Activated CD8-positive, alpha-beta memory T cell treated with anti-CD3 and anti-CD28 coated beads for 1 hour (primary cell): ENCODE data around the gene TBX10.
"Not testable (repeated sequence)": the region's sequence is repeated elsewhere in the genome, so short reads cannot be mapped to it uniquely, and the experiment has no call there.

Experiments
- DNase-seq, 2 donors: peaks; one replicate each; pipeline ENCODE4 v3.0.0-alpha.2; 2020; ENCODE audit warnings: low read depth in 1 of 2; ENCODE audit errors: extremely low read depth in 1 of 2

The TBX10 gene

DNA sequence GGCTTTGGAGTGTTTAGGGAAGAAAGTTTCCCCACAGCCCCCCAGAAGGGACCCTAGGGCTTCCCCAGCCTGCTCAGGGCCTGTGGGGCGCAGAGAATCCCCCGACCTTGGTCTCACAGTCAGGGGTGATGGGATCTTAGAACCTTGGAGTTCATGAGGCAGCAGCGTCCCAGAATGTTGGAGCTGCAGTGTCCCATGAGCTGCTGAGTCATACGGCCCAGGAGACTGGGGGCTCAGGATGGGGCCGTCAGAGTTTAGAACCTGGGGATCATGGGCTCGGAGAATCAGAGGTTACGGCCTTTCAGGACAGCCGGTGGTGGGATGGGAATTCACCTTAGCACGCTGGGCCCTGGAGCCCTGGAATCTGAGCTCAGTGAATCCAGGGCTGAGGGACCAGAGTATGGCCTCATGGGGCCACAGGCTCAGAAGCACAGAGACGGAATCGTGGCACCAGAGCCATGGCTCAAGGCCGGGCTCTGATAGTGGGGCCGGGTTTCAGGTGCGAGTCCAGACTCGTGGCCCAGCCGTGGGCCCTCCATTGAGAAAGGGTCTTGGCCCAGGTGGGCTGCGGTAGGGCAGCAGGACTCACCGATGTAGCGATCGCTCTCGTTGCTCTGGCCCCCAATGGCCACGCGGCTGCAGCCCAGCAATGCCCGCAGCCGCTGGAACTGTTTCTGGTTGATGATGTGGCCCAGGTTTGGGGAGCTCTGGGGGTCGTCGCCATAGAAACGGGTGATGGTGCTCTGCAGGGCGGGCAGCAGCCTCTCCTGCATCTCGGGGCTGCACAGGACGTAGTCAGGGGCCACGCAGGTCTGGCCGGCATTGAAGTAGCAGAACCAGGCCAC, 25.4 kb upstream of the TBX10 start:
- no peak for DNase-seq

DNA sequence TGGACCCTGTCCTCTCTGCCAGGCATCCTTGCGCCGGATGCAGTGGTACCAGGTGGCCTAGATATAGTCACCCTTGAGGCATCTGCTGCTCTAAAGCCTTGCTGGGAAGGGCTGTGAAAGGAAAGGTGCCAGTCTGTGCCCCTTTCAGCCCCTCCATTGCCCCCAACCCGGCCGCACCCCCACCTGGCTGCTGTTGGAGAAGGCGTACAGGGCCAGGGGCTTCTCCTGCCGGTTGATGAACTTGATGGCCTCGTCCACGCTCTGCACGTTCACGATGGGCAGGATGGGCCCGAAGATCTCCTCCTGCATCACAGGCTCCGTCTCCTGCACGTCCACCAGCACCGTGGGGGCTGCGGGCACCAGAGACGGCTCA, 24.6 kb upstream of the TBX10 start:
- DNase-seq, result no peak

DNA sequence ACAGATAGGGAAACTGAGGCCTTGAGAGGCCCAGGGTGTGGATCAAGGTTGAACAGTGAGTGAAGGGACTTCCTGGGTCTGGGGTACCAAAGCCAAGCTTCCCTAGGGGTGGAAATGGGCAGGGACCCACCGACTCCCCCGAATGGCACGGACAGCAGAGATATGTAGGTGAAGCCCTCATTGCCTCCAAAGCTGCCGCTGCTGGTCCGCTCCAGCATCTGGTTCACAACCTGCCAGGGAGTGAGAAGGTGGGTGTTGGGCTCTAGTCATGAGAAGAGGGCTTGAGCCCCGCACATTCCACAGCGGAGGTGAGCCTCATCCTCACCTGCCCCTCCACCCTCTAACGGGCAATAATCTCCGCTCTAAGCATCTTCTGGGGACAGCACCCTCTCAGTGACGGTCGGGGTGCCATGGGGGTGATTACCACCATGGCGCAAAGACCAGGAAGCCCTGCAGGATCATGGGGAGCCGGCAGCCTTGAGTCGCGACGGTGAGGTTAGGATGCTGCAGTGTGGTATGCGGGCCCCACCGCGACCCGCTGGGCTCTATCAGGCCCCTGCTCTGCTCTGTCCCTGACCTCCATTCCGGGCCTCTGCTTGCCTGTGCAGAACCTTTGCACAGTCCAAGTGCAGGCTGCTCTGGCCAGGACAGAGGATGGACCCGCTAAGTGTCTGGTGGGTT, 24.1 kb upstream of the TBX10 start:
- DNase-seq, result no peak

DNA sequence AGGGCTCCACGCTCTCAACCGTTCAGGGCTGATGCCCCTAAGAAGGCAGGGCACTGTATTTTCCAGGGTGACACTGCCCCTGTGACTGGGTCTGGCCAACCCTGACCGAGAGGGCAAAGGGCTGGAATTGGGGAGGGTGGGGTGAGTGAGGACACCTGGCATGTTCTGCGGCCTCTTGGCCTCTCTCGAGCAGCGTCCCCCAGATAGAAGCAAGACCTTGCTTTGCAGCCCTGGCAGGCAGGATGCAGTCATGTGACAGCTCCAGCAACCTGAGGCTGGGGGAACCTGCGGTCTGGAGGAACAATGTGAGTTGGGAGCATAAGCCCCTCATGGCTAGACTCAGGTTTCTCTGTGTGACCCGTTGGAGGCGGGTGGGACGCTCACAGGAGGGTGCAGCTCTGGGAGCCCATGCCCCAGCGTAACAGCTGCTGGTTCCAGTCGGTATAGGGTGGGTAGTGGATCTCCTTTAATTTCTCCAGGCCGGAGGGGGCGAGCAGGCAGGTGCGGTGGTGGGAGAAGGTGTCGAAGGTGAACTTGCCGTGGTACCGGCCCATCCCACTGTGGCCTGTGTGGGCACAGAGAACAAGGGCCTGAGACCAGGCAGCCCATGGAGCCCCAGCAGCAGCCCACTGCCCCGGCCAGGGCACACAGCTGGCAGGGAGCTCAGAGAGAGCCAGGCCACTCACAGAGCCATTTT, 23.4 kb upstream of the TBX10 start:
- no peak for DNase-seq

DNA sequence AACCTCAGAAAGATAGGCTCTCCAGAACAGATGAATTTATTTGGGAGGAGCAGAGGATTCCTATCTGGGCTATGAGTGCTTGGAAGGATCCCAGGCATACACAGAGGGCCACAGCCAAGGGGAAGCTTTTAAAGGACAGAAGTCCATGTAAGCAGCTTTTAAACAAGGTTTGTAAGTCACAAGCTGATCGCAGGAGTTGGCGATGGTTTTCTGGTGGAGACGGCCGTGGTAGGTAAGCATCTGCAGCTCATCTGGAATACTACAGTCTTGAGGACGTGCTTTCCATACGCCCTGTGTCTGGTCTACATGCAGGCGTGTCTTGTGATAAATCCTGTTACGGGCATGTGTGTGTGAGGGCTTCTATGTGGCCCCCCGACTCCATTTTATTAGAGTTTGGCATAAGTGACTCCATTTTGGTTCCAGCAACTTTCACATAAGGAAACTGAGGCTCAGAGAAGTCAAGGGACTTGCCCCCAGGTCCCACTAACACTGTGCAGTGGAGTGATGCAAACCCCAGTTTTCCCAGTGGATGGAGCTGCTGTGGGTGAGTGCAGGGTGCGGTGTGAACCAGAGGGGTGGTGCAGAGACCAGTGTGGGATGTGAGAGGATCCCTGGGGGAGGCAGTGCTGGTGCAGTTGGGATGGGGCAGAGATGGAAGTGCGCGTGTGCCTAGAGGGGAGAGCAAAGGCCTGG, 22.7 kb upstream of the TBX10 start:
- no peak for DNase-seq

DNA sequence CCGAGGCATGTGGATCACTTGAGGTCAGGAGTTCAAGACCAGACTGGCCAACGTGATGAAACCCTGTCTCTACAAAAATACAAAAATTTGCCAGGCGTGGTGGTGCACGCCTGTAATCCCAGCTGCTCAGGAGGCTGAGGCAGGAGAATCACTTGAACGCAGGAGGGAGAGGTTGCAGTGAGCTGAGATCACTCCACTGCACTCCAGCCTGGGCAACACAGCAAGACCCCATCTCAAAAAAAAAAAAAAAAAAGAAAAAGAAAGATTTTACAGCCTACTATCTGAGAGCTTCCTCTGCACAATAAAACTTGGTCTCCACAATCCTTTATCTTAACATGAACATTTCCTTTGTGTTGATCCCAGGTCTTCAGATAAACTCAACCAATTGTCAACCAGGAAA, 21.2 kb upstream of the TBX10 start:
- DNase-seq, result not testable (repeated sequence)

DNA sequence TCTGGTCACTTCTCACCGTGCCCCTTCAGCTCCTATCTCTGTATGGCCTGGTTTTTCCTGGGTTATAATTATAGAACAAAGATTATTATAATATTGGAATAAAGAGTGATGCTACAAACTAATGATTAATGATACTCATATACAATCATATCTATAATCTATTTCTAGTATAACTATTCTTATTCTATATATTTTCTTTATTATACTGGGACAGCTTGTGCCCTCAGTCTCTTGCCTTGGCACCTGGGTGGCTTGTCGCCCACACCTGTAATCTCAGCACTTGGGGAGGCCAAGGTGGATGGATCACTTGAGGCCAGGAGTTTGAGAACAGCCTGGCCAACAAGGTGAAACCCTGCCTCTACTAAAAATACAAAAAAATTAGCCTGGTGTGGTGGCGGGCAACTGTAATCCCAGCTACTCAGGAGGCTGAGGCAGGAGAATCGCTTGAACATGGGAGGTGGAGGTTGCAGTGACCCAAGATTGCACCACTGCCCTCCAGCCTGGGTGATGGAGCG, 20.1 kb upstream of the TBX10 start:
- not testable (repeated sequence) for DNase-seq

DNA sequence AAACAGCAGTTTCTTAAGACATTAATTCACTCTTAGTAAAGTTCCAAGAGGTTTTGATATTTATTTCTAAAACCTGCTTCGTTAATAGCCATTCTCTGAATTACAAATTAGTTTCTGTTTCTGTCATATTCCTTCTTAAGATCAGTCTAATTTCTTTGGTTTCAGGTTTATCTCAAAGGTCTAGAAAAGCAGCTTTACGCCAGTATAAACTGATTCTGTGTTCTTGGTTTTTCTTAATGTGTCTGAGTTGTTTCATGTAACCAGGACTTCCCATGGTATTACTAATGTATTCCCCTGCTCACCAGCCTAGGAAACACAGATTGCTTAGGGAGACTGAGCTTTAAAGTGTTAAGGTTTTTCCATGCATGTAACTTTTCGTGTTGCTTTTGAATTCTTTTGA, 17.7 kb upstream of the TBX10 start:
- no peak for DNase-seq

DNA sequence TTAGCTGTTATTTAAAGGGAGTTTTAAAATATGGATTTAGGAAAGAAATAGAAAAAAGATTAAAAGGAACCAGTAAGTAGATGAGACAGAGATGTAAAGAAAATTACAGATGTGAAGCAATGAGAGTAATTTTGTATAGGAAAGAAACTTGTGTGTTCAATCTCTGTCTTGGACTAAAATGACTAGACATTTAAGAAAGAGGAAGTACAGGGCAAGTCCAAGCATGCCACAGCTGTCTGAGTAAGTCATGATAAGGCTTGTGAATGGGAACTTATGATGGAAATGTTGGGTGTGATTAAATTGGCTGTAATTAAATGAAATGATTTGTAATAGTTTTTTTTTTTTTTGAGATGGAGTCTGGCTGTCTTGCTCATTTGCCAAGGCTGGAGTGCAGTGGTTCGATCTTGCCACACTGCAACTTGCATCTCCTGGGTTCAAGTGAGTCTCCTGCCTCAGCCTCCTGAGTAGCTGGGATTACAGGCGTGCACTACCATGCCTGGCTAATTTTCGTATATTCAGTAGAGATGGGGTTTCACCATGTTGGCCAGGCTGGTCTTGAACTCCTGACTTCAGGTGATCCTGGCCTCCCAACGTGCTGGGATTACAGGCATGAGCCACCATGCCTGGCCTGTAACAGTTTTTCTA, 16.8 kb upstream of the TBX10 start:
- DNase-seq, result no peak

DNA sequence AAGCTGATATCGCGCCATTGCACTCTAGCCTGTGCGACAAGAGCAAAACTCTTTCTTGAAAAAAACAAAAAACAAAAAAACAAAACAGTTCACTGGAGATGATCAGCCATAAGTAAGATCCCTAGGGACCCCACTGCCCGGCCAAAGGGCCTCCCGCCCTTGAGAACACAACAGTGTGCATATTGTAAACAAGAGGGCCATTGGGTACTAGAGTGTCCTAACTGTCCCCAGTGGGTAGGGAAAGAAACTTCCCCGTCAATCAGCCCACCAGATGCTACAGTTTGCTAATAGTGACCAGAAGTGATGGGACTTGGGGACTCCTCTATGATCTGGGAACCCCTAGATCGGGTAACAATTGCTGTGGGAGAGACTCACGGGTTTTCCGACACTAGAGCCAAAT, 14.7 kb upstream of the TBX10 start:
- DNase-seq, result no peak

DNA sequence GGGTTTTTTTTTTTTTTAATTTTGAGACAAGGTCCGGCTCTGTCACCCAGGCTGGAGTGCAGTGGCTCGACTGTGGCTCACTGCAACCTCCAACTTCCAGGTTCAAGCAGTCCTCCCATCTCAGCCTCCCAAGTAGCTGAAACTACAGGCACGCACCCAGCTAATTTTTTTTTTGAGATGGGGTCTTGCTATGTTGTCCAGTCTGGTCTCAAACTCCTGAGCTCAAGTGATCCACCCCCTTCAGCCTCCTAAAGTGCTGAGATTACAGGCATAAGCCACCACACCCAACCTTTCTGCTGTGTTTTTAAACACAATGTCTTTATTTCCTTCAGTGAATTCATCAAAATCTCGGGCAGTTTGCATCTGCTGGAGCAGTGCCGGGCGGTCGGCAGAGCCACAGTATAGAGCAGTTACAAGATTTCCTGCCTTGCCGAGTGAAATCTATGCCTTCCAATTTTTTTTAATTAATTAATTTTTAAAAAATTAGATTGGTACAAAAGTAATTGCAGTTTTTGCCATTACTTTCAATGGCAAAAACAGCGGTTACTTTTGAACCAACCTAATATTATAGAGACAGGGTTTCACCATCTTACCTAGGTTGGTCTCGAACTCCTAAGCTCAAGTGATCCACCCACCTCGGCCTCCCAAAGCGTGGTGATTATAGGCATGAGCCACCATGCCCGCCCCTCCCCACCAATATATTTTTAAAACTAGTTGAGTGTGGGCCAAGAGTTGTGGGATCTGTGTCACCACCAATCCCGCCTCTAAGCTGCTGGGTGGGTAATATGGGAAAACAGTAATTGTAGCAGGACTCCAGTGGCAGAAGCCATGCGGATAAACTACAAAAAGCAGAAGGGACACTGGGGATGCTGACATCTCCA, 13.6 kb upstream of the TBX10 start:
- DNase-seq, result no peak

DNA sequence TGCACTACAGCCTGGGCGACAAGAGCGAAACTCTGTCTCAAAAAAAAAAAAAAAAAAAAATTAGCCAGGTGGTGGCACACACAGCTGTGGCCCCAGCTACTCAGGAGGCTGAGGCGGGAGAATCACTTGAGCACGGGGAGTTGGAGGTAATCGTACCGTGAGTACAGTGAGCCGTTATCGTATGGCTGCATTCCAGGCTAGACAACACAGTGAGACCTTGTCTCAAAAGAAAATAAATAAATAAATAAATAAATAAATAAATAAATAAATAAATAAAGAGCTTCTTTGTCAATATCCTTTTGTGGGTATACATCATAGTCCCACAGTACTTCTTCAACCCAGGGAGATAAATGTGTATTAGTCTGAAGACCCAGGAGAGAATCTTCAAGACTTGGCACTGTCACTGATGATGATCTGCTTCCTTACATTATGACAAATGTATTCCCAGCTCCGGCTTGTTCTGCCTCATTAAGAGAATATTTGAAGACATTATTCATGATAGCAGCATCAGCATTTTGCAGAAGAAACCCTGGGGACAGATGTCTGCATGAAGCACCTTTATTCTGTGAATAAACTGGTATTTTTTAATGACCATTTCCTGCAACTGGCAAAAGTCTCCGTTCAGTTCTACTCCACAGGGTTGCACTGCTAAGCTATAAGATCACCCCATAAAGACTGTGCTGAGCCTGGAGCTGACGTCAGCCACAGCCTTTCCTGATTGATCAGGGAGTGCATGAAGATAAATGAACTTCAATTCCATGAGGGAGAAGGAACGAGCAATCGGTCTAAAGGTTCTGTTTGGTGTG, 12.6 kb upstream of the TBX10 start:
- DNase-seq, result no peak

DNA sequence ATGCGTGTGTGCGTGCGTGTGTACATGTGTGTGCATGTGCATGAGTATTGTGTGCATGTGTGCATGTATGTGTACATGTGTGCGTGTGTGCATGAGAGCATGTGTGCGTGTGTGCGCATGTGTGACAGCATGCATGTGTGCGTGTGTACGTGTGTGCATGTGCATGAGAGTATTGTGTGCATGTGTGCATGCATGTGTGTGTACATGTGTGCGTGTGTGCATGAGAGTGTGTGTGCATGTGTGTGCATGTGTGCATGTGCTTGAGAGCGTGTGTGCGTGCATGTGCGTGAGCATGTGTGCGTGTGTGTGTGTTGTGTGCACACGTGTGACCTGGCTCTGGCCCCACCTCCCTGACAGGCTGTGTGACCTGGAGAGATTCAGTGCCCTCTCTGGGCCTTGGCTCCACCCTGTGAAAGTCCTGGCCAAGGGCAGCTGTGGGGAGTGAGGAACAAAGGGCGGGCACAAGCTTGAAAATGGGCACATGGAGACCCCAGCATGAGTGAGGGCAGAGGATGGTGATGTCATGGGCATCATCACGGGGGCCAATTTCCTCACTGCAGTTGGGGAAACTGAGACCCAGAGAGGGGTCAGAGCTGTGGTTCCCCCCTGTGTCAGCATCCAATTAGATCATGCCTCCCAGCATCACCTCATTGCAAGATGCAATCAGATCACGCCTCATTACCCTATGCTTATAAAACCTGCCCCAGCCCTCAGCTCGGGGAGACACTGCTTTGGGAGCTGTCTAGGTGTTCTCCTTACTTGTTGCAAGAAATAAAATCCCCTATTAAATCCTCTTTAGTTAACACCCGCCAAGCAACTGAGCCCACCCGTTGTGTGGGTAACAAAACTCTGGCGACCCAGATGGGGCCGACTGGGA, 10.3 kb upstream of the TBX10 start:
- DNase-seq, result no peak

DNA sequence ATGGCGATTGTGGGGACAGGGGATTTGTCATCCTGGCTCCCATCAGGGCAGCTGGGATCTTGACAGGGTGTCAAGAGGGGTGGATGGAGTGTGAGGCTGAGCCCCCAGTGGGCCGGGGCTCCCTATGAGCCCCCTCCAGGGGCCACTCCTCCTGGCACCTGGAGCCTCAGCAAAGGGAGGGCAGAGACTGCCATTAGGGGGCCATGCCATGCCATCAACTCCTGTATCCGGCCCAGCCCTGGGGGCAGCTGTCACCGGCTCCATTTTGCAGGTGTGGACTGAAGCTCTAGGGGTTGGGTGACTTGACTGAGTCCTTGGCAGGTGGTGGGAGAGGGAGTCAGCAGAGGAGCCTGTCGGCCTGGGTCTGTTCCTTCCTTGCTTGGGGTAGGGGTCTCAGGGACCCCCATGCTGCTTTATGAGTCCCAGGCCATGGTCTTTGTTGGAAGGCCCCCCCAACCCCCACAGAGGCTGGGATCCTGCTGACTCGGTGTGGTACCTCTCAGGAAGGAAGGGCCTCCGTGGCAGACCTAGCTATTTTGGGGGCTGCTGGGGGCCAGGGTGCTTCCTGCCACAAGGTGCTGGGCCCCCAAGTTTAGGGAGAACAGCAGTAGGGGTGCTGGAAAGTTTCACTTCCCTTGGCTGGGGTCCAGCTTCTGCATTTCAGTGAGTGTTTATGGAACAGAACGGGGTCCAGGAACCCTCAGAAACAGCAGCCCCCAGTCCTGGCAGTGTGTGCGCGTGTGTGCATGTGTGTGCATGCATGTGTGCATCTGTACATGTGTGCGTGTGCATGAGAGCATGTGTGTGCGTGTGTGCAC, 9.4 kb upstream of the TBX10 start:
- DNase-seq, result no peak

DNA sequence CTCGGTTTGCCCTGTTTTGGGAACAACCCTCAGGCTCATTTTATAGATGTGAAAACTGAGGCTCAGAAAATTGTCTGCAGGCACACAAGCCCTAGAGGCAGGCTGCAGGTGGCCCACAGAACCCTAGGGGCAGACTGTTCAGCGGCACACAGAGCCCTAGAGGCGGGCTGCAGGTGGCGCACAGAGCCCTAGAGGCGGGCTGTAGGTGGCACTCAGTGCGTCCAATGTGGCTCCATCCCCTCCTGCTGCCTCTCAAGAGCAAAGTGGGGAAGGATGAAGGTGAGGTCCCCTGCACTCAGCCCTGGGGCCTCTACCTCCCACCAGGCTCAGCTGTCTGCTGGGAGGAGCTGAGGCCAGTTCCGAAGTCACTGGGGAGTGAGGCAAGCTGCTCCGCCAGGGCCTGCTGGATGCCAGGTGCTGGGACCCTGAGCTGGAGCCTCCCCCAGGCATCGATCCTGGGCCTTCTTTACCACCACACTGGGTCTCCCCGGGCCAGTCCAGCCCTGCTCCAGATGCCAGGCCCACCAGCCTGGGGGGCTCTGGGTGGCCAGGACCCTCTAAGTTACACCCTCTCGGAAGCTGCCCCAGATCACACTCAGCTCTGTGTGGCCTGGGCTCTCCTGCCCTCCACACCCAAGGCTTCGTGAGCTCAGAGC, 8.7 kb upstream of the TBX10 start:
- peak; percentile 21 to 34 for DNase-seq

DNA sequence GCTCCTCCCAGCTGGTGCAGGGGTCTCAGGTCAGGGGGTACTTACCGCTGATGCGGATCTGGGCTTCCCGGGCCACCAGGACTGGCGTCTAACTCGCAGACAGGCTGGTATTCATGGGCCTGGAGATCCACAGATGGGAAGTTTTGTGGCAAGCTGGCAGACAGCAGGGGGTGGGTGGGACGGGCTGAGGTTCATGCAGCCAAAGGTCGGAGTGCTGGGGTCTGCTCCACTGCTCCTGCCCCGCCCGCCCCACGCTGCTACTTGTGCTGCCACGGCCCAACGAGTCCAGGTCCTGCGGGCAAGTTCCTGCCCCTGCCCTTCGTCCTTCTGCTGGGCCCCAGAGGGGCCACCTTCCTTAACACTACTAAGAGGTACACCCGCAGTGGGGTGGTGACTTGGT, 7.9 kb upstream of the TBX10 start:
- DNase-seq, result no peak
